Measurements from ENCODE around the gene DLG1. TPM values are rescaled to one million over a fixed set of nuclear protein-coding genes. Genes with fewer than 3 reads are reported as not detected.
"Not testable (repeated sequence)": the region's sequence is repeated elsewhere in the genome, so short reads cannot be mapped to it uniquely, and the experiment has no call there.

The DLG1 gene
- total RNA-seq, 1 donor from 2014 or later = 84.1 TPM

DNA sequence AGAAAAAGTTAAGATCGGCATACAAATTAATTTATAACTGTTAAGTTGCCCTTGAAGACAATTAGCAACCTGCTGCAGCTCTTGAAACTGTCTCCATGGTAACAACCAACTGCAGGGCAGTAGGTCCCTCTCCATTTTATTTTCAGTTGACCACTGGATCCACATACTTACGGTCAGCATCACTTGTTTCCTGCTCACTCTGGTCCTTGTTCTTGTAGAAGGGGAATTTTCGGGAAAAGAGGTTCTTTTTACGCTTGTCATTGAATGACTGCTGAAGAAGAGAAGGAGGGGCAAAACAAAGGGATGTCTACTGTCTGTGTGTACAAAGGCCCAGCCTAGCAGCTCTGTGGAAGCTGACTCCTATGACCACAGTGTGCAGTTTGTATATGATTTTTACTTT lies 222.0 kb downstream of the DLG1 start:
- Mint-ChIP-seq H3K4me1 (no peaks in the 10 kb centered on the region), H3K36me3 (ENCODE audit: low read depth) (peaks cover 18% of the 10 kb centered on the region), H3K9me3 (no peaks in the 10 kb centered on the region), H3K27me3 (no peaks in the 10 kb centered on the region), H3K4me3 (no peak overlapping the region), H3K27ac (no peak overlapping the region)
- no peak for DNase-seq
- intact Hi-C loops (cut with micrococcal nuclease) = no loop called here

DNA sequence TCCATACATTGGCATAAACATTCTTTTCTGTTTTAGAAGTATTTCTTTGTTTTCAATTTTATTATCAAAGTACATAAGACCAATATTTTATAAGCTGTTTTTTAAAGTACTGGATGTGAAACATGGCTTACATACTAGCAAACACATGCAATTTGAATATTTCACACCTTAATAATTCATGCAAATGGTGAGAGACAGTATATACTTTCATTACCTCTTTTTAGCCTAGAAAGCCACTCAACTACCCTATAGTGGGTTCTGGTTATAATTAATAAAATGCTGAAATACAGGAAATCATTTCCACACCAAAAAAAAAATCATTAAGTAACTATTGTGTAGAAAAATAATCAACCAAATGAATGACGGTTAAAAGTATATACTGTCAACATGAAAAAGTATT lies 230.3 kb downstream of the DLG1 start:
- peaks cover 3% of the 10 kb centered on the region for H3K4me1 Mint-ChIP-seq

DNA sequence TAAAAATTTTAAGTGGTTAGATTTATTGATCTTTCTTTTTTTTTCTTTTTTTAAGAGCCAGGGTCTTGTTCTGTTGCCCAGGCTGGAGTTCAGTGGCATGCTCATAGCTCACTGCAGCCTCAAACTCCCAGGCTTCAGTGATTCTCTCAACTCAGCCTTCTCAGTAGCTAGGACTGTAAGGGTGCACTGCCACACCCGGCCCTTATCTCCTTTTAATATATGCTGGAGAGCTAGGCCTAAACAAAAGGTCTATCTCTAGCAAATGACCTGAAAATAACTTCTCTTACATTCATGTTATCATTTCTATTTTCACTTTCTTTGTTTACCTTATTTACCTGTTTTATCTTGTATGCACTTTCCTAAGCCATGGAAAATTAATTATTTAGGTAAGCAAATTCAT lies 233.6 kb downstream of the DLG1 start:
- DNase-seq = no peak
- H3K27me3 Mint-ChIP-seq = no peaks in the 10 kb centered on the region
- H3K4me1 Mint-ChIP-seq = peaks cover 3% of the 10 kb centered on the region
- intact Hi-C loops (cut with micrococcal nuclease) = no loop called here
- no peaks in the 10 kb centered on the region for H3K9me3 Mint-ChIP-seq
- H3K27ac Mint-ChIP-seq = no peak overlapping the region
- peaks cover 29% of the 10 kb centered on the region for H3K36me3 Mint-ChIP-seq (ENCODE audit: low read depth)
- H3K4me3 Mint-ChIP-seq = no peak overlapping the region

More for the DNA sequence above, 230.3 kb downstream of the DLG1 start:
- H3K27me3 Mint-ChIP-seq = no peaks in the 10 kb centered on the region
- peaks cover 15% of the 10 kb centered on the region for H3K36me3 Mint-ChIP-seq (ENCODE audit: low read depth)
- H3K9me3 Mint-ChIP-seq = no peaks in the 10 kb centered on the region
- no peak overlapping the region for H3K27ac Mint-ChIP-seq
- intact Hi-C loops (cut with micrococcal nuclease) = no loop called here
- no peak overlapping the region for H3K4me3 Mint-ChIP-seq
- no peak for DNase-seq

DNA sequence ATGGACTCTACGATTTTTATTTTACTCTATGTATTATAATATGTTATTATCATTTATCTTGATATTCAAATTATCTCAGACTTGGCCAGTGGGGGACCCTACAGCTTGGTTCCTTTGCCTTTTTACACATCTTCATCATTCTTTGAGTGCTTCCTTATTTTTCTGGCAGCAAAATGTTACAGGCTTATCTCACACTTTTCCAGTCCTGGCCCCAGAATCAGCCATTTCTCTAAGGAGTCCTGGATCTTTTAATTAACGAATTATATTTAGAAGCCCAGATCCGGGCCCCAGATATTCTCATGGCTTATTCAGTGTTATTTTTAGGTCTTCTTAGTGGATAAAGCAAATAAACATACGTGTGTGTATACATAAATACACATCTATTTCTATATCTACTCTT lies 236.0 kb downstream of the DLG1 start:
- Mint-ChIP-seq H3K4me1 (peaks cover 3% of the 10 kb centered on the region), H3K9me3 (no peaks in the 10 kb centered on the region), H3K27ac (no peak overlapping the region), H3K27me3 (no peaks in the 10 kb centered on the region), H3K36me3 (ENCODE audit: low read depth) (peaks cover 42% of the 10 kb centered on the region), H3K4me3 (no peak overlapping the region)
- intact Hi-C loops (cut with micrococcal nuclease) = no loop called here
- no peak for DNase-seq

DNA sequence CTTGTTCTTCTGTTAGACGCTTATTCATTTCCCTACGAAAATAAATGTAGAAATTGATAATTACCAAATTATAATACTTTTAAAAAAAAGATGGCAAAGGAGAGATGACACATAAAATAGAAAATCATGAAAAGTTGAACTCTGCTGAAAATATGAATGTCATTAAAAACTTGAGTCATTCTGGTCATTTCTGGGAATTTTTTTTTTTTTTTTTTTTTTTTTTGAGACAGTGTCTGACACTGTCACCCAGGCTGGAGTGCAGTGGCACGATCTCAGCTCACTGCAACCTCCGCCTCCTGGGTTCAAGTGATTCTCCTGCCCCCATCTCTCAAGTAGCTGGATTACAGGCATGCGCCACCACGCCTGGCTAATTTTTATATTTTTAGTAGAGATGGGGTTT lies 246.8 kb downstream of the DLG1 start:
- H3K9me3 Mint-ChIP-seq; H3K4me1 Mint-ChIP-seq; H3K4me3 Mint-ChIP-seq; intact Hi-C loops (cut with micrococcal nuclease); H3K27ac Mint-ChIP-seq; DNase-seq; H3K27me3 Mint-ChIP-seq: not testable (repeated sequence)
- H3K36me3 Mint-ChIP-seq (ENCODE audit: low read depth) = peaks cover 41% of the 10 kb centered on the region

DNA sequence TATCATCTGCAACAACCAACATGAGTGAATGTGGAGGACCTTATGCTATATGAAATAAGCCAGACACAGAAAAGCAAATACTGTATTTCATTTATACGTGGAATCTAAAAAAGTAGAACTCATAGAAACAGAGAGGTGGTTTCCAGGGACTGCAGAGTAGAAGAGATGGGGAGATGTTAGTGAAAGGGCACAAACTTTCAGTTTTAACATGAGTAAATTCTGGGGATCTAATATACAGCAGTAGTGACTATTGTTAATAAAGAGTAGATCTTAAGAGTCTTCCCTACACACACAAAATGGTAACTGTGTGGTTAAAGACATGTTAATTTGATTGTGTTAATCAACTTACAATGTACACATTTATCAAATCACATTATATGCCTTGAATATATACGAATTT lies 247.9 kb downstream of the DLG1 start:
- intact Hi-C loops (cut with micrococcal nuclease) = no loop called here
- Mint-ChIP-seq H3K4me3 (no peak overlapping the region), H3K27me3 (no peaks in the 10 kb centered on the region), H3K36me3 (ENCODE audit: low read depth) (peaks cover 44% of the 10 kb centered on the region), H3K27ac (no peak overlapping the region), H3K9me3 (no peaks in the 10 kb centered on the region), H3K4me1 (peaks cover 4% of the 10 kb centered on the region)
- no peak for DNase-seq

DNA sequence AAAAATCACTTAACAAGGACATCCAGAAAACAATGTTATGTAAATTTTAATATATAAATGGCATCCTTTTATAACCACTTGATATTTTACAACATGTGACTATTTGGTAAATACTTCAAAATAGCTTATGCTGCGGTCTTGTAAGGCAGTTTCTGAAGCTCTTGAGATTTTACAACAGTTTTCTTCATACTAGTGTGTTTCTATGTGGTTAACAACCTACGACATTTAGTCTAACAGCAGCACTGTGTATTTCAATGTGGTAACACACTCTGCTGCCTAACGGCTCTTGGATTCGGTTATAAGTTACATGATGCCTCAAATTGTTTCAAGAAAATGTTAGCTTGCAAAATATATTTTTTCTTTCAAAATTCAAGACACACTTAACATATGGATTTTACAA lies 255.9 kb downstream of the DLG1 start:
- H3K4me1 Mint-ChIP-seq = no peaks in the 10 kb centered on the region
- H3K27ac Mint-ChIP-seq = no peak overlapping the region
- no peaks in the 10 kb centered on the region for H3K9me3 Mint-ChIP-seq
- H3K4me3 Mint-ChIP-seq = no peak overlapping the region
- intact Hi-C loops (cut with micrococcal nuclease) = no loop called here
- DNase-seq = no peak
- peaks cover 18% of the 10 kb centered on the region for H3K36me3 Mint-ChIP-seq (ENCODE audit: low read depth)
- no peaks in the 10 kb centered on the region for H3K27me3 Mint-ChIP-seq

DNA sequence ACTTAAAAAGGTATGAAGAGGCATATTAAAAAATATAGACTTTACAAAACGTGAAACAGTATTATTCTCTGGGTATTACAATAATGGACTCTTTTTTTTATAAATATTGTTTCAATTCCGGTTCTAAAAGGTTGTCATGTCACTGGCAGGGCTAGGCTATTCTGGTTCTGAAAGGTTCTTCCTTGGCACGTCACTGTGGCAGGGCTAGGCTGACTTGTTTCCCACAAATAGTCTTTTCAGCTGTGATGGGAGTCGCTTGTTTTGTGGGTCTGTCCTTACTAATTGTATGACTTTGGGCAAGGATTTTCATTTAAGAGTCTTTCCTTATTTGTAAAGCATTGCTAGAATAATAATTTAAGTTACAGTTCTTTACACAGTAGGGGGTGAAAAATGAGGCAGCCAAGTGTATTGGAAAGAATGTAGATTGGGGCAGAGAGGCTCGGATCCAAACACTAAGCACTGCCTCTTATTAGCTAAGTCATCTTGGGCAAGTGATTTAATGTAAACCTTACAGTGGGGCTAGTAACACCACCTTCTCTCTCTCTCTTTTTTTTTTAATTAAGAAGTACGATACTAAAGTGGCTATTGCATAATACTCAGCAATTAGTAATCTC lies 256.4 kb downstream of the DLG1 start:
- Mint-ChIP-seq H3K4me3 (no peak overlapping the region), H3K27ac (no peak overlapping the region), H3K36me3 (ENCODE audit: low read depth) (peaks cover 17% of the 10 kb centered on the region), H3K27me3 (no peaks in the 10 kb centered on the region), H3K4me1 (no peaks in the 10 kb centered on the region), H3K9me3 (no peaks in the 10 kb centered on the region)
- intact Hi-C loops (cut with micrococcal nuclease) = no loop called here
- no peak for DNase-seq

DNA sequence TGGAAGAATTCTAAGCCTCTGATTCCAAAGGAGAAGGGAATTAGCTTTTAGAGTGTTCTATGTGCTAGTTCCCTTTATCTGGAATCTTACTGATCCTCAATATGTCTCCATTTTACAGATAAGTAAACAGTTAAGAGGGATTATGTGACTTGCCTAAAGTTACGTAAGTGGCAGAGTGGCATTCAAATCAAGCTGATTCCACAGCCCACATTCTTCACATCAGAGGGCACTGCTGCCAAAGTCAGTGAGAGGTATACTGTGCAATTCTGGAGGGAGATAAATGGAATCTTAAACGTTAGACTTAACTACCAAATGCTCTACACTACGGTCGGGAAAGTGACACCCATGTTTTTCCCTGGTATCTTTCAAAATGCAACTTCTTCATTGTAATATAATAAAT lies 257.8 kb downstream of the DLG1 start:
- DNase-seq = no peak
- Mint-ChIP-seq H3K27me3 (peaks cover 4% of the 10 kb centered on the region), H3K9me3 (no peaks in the 10 kb centered on the region), H3K4me1 (no peaks in the 10 kb centered on the region), H3K27ac (no peak overlapping the region), H3K4me3 (no peak overlapping the region), H3K36me3 (ENCODE audit: low read depth) (peaks cover 7% of the 10 kb centered on the region)
- intact Hi-C loops (cut with micrococcal nuclease) = no loop called here

DNA sequence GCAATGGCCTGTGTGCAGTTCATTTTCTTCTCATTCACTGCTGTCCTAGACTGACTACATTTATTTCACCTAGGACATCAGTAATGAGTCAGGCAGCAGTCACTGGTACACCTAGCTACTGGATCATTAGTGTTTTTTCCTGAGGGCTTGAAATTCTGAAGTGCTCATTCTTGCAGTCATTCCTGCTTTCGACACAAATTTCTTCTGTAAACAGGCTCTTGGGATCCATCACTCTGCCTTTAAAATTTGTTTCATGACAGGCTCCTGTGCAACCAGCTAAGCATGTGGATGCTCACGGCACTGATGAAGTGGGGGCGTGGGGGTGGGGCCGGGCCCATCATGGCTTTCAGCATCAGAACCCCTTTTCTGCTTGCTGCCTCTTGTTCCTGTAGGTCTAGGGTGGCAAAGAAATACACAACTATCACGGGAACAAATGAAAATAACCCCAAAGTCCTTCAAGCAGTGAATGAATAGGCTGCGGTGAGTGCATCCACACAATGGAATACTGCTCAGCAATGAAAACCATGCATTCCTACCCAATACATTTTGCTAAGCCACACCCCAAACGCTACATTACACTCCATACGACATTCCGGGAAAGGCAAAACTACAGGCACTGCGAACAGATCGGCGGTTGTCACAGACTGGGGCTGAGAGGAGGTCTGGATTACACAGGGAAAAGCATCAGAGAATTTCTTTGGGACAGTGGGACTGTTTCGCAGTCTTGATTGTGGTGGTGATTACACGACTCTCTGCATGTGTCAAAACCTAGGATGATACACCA lies 259.5 kb downstream of the DLG1 start:
- Mint-ChIP-seq H3K27ac (no peak overlapping the region), H3K36me3 (ENCODE audit: low read depth) (peaks cover 2% of the 10 kb centered on the region), H3K4me3 (no peak overlapping the region), H3K9me3 (peaks cover 6% of the 10 kb centered on the region), H3K4me1 (no peaks in the 10 kb centered on the region), H3K27me3 (peaks cover 8% of the 10 kb centered on the region)
- intact Hi-C loops (cut with micrococcal nuclease) = loop anchor here (10.0 kb wide), 1 partner anchor 146 kb away; no protein-coding TSS in a partner anchor
- no peak for DNase-seq

DNA sequence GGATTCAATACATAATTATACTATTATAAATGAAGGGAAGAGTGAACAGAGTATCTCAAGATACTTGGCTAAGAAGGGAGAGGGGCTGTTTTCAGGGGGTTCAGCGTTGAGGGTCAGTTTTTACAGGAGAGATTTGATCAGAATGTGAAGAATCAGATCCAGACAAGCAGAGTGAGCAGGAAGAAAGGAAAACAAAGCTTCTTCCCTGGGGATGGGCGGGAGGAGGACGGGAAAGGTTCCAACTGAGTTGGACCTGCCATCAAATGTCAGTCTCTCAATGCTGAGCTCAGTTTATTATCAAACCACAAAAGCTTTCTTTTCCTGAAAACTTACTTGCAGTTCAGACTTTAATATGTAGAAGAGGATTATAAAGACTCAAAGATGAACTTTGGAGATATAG lies 262.8 kb downstream of the DLG1 start:
- H3K36me3 Mint-ChIP-seq (ENCODE audit: low read depth) = no peaks in the 10 kb centered on the region
- no peak for DNase-seq
- peaks cover 6% of the 10 kb centered on the region for H3K9me3 Mint-ChIP-seq
- H3K4me3 Mint-ChIP-seq = no peak overlapping the region
- peaks cover 4% of the 10 kb centered on the region for H3K4me1 Mint-ChIP-seq
- intact Hi-C loops (cut with micrococcal nuclease) = loop anchor here (10.0 kb wide), 1 partner anchor 149 kb away; no protein-coding TSS in a partner anchor
- H3K27ac Mint-ChIP-seq = no peak overlapping the region
- H3K27me3 Mint-ChIP-seq = peaks cover 8% of the 10 kb centered on the region

DNA sequence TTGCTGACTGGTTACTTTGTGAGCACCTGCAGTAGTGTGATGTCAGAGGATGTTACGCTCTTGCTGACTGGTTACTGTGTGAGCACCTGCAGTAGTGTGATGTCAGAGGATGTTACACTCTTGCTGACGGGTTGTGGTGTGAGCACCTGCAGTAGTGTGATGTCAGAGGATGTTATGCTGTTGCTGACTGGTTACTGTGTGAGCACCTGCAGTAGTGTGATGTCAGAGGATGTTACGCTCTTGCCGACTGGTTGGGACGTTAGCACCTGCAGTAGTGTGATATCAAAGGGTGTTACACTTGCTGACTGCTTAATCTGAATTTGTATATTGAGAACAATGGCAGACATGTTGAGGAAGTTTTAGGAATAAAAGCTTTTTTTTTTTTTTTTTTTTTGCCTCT lies 263.6 kb downstream of the DLG1 start:
- not testable (repeated sequence) for H3K27me3 Mint-ChIP-seq; DNase-seq; H3K9me3 Mint-ChIP-seq; H3K27ac Mint-ChIP-seq; H3K36me3 Mint-ChIP-seq (ENCODE audit: low read depth); H3K4me3 Mint-ChIP-seq; H3K4me1 Mint-ChIP-seq
- intact Hi-C loops (cut with micrococcal nuclease) = loop anchor here (10.0 kb wide), 1 partner anchor 150 kb away; no protein-coding TSS in a partner anchor

DNA sequence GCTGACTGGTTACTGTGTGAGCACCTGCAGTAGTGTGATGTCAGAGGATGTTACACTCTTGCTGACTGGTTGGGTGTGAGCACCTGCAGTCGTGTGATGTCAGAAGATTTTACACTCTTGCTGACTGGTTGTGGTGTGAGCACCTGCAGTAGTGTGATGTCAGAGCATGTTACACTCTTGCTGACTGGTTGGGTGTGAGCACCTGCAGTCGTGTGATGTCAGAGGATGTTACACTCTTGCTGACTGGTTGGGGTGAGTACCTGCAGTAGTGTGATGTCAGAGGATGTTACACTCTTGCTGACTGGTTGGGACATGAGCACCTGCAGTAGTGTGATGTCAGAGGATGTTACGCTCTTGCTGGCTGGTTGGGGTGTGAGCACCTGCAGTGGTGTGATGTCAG lies 264.6 kb downstream of the DLG1 start:
- H3K4me3 Mint-ChIP-seq; H3K4me1 Mint-ChIP-seq; H3K27me3 Mint-ChIP-seq; H3K27ac Mint-ChIP-seq; H3K9me3 Mint-ChIP-seq; H3K36me3 Mint-ChIP-seq (ENCODE audit: low read depth); DNase-seq: not testable (repeated sequence)
- intact Hi-C loops (cut with micrococcal nuclease) = loop anchor here (10.0 kb wide), 1 partner anchor 151 kb away; no protein-coding TSS in a partner anchor
